PC-3 (cell line): ENCODE results near the gene CCSER1.

Experiments
- EZH2 ChIP-seq: fragments of 300-600 bp; sonication (generic); IDR thresholded peaks from one replicate; pipeline ENCODE4 v1.6.1; 2017; ENCODE audit warnings: antibody characterized with exemption, mild to moderate bottlenecking, low read length; ENCODE audit not compliant: unreplicated experiment
- EZH2phosphoT487 ChIP-seq: fragments of 300-600 bp; sonication (generic); IDR thresholded peaks from 2 replicates; pipeline ENCODE4 v1.6.1; 2018; ENCODE audit warnings: mild to moderate bottlenecking, antibody characterized with exemption, low read length, borderline replicate concordance
- TF ChIP-seq, protein P1 (sequence below): fragments of 300-600 bp; sonication (generic); conservative IDR thresholded peaks from 2 replicates; pipeline ENCODE4 v1.5.1; 2017; ENCODE audit warnings: antibody characterized with exemption, low read depth, mild to moderate bottlenecking, low read length

DNA sequence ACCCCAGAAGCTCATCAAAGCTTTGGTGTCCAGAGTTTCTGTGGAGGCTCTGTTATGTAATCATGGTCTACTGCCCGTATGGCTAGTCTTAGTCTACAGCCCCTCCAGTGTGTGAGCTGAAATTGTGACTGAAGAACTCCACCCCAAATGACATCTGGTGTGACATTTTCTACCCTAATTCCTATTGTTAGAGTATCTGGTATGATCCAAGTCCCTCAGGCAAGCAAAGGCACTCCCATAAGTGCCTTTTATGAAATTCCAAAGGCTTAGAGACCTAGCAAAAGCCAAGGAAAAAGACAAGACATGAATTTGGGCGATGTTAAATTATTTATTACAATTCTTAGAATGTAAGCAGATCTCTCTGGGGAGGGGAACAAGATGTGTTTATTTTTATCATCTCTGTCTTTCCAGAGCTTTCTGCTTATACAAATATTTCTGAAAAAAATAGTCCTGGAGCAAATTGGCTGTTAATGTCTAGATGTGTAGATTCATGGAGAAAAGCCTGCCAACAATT lies 417.4 kb downstream of the CCSER1 start:
- TF ChIP-seq, protein P1, sequence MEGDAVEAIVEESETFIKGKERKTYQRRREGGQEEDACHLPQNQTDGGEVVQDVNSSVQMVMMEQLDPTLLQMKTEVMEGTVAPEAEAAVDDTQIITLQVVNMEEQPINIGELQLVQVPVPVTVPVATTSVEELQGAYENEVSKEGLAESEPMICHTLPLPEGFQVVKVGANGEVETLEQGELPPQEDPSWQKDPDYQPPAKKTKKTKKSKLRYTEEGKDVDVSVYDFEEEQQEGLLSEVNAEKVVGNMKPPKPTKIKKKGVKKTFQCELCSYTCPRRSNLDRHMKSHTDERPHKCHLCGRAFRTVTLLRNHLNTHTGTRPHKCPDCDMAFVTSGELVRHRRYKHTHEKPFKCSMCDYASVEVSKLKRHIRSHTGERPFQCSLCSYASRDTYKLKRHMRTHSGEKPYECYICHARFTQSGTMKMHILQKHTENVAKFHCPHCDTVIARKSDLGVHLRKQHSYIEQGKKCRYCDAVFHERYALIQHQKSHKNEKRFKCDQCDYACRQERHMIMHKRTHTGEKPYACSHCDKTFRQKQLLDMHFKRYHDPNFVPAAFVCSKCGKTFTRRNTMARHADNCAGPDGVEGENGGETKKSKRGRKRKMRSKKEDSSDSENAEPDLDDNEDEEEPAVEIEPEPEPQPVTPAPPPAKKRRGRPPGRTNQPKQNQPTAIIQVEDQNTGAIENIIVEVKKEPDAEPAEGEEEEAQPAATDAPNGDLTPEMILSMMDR, result no peak
- TF ChIP-seq EZH2phosphoT487 (no peak), EZH2 (no peak)
